HG02938 (cell line): Measurements from ENCODE around the gene CHST12.
"Not testable (repeated sequence)": the region's sequence is repeated elsewhere in the genome, so short reads cannot be mapped to it uniquely, and the experiment has no call there.

Experiments
- ATAC-seq: cut with Tn5 transposase; IDR thresholded peaks from one replicate; pipeline ENCODE4 v1.9.1; 2021; ENCODE audit warnings: mild to moderate bottlenecking, moderate library complexity; ENCODE audit not compliant: unreplicated experiment

The CHST12 gene

DNA sequence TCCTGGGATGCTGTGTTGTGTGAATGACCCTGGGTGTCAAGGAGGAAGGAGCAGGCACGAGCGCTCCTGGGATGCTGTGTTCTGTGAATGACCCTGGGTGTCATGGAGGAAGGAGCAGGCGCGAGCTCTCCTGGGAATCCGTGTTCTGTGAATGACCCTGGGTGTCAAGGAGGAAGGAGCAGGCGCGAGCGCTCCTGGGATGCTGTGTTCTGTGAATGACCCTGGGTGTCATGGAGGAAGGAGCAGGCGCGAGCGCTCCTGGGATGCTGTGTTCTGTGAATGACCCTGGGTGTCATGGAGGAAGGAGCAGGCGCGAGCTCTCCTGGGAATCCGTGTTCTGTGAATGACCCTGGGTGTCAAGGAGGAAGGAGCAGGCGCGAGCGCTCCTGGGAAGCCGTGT is 25.9 kb upstream of the CHST12 start:
- not testable (repeated sequence) for ATAC-seq

- ATAC-seq: not testable (repeated sequence)
Measured at GRCh38 chr7:2378125-2378524, 25.3 kb upstream of the CHST12 start.

- no peak for ATAC-seq
Measured at GRCh38 chr7:2379161-2379560, 24.2 kb upstream of the CHST12 start.

DNA sequence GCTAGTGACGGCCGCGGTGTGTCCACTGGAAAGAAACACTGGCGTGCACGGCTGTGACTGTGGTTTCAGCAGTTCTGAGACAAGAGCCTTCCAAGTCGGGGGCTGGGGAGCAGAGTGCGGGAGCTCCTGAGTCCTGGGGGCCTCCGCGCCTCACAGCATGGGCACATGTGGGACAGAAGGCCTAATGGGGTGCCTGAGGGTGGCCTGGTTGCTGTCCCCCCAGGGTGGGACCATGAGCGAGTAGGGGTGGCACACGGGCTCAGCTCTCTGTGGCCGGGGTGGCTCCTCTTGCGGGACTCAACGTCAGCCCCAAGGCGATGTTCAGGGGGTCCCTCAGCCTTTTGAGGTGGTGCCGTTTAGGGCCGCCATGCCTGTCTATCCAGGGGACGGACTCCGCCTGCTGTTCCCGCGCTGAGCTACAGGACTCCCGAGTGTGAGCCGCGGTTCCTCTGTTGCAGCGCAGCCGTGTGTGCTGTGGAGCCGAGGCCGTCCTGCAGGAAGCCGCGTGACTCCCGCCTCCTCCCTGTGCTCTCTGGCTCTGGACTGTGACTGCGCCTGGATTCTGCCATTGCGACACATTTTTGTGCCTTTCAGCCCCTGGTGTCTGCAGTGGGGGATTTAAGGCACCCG is 23.5 kb upstream of the CHST12 start:
- ATAC-seq: no peak

DNA sequence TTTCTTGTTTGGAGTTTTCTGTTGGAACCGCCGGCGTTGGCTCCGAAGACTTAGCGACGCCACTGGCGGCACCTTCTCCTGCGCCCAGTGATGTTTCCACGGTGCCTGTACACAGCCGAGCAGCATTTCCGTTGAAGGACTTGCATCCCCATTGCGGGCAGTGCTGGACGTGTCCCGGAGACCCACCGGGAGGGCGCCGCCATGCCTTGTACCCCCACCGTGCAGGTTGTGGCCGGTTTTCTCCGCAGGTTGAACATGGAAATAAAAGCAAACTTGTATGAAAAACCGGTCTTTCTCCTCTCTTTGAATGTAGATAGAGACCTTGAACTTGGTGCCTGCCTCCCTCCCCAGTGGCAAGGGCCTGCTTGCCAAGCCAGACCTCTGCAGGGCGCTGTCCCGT is 22.9 kb upstream of the CHST12 start:
- no peak for ATAC-seq

DNA sequence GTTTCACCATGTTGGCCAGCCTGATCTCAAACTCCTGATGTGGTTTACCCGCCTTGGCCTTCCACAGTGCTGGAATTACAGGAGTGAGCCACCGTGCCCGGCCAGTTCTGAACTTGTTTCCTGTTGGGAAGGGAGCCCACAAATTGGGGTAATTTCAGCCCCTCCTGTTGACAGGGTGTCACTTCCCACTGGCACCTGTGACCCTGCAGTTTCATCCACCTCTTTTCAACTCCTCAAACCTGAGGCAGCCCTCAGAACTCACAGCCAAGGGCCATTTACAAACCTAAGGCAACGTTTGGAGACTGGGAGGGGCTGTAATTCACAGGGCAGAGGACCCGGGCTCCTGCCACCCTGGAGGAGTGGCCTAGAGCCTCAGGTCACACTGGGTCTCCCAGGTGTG is 22.2 kb upstream of the CHST12 start:
- ATAC-seq: no peak

DNA sequence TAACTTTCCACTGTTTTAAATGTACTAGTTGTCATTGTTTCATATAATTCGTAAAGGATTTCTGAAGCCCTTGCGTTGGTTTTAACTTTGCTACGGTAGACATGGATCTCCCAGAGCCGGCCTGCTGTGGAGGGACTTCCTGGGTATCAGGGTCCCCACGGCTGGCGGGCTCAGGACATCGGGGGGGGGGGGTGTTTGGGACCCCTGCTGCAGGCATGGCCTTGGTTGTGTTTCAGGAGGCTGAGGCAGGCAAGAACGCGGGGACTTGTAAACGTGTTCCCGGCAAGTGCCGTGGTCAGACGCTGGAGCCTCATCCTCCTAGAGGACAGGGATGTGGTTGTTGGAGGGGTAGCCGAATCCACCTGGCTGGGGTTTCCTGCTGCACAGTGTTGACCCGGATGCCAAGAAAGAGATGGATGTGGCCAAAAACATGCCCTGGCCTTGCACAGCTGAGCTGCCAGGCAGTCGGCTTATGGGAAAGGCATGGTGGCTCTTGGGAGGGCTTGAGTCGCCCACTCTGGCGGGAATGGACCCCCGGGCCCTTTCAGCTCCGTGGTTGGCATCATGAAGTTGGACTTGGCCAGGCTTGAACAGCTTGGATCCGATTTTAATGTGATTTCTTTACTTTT is 21.4 kb upstream of the CHST12 start:
- ATAC-seq: no peak

GRCh38 chr7:2383543-2384274 is 19.7 kb upstream of the CHST12 start:
- no peak for ATAC-seq

DNA sequence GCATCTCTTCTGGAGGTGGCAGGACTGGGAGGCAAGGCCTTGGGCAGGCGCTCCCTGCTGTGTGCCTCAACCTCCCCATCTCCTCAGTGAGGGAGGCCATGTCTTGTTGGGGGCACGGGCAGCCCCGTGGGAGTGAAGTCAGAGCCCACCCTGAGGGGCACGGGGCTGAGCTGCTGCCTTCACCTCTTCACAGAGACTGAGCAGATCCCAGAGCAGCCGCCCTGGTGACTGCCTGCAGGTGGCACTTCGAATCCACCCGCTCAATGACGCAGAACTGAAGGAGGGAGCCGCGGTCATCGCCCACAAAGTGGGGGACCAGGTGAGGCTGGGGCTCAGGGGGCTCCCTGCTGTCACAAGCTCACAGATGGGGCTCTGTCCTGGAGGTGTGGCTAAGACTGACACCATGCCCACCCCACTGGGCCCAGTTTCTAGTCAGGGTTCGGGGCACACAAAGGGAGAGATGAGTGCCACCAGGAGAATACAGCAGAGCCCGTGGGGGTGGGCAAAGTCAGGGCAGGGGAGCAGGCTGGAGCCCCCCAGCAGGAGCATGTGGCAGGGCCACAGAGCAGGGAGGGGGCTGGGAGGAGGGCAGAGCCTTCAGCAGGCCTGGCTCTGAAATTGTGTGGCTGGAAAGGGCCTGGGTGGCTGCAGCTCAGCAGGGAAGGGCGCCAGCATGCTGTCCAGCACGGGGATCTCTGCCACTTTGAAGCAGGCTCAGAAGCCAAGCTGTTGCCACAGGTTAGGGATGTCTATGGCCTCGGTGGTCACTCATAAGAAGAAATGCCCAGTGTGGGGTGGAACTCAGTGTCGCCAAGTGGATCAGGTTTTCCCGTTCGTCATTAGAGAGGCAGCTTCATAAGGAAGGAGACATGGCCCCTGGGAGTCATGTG is 18.8 kb upstream of the CHST12 start:
- ATAC-seq: no peak

- ATAC-seq: not testable (repeated sequence)
Measured at GRCh38 chr7:2386122-2386521, 17.3 kb upstream of the CHST12 start.

DNA sequence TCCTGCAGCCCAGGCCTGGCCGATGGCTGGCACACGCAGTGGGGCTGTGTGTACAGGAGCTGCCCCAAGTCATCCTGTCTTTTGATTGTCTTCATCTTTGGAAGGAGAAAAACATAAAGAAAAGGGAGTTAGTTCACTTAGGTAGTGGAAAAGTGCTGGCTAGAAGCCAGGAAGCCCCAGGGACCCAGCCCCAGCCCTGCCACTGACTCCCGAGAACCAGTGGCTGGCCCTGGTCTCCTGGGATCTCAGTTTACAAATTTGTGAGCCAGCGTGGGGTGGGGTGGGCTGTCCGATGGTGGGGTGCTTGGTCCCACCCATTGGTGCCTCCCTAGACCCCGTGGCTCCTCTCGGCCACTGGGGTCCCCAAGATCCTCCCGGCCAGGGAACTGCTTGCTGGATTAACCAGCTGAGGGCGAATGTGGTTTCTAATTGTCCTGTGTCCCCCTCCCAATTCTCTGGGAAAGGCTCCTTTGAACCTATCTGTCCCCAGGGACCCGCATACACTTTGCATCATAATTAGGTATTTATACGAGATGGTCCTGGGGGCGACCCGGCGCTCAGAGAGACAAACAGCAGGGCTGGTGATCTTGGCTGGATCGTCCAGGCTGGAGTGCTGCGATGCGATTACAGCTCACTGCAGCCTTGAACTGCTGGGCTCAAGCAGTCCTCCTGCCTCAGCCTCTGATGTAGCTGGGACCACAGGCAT is 16.3 kb upstream of the CHST12 start:
- no peak for ATAC-seq

DNA sequence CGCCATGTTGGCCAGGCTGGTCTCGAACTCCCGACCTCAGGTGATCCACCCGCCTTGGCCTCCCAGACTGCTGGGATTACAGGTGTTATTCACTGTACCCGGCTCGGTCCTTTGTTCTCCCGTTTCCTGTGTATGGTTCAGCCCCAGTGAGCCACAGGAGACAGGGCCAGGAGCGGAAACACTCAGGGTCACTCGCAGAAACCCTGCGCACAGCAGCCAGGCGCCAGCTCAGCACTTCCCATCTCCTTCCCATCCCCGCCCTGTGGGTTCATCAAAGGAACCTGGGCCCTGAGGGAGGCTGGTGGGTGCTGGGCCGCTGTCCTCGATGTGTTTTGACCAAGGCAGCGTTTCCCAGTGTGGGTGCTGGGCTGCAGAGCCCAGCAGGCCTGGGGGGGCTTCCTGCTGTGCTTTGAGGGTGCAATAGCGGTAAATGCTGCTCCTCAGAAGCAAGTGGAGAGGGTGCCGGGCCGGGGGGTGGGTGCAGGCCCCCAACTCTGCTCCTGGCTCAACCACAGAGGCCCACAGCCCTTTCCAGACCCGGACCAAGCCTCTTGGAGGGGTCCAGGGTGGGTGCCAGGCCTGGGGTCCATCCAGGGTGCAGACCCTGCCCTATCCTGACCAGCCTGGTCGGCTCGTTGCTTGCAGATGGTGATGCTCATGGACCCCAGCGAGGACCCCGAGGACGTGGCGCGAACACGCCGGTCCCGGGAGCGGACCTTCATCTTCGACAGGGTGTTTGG is 15.3 kb upstream of the CHST12 start:
- ATAC-seq: no peak

GRCh38 chr7:2388637-2388954 is 14.8 kb upstream of the CHST12 start:
- no peak for ATAC-seq

DNA sequence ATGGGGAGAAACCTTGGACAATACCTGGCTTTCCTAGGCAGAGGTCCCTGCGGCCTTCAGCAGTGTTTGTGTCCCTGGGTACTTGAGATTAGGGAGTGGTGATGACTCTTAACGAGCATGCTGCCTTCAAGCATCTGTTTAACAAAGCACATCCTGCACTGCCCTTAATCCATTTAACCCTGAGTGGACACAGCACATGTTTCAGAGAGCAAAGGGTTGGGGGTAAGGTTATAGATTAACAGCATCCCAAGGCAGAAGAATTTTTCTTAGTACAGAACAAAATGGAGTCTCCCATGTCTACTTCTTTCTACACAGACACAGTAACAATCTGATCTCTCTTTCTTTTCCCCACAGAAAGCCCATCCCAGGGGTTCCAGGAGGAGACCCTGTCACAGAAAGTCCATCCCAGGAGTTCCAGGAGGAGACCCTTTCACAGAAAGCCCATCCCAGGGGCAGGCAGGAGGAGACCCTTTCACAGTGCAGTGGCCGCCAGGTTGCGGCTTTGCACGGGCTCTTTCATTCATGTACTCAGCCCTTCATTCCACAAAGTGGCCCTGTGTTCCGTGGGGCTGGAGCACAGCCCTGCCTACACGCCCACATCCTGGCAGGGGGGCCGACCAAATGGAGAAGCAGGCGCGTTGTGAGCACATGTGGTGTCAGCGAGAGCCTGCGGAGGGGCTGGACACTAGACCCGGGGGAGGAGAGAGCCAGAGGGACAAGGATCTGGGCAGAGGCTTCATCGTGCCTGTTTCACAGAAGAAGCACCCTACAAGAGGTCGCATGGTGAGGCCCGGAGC is 13.2 kb upstream of the CHST12 start:
- not testable (repeated sequence) for ATAC-seq

DNA sequence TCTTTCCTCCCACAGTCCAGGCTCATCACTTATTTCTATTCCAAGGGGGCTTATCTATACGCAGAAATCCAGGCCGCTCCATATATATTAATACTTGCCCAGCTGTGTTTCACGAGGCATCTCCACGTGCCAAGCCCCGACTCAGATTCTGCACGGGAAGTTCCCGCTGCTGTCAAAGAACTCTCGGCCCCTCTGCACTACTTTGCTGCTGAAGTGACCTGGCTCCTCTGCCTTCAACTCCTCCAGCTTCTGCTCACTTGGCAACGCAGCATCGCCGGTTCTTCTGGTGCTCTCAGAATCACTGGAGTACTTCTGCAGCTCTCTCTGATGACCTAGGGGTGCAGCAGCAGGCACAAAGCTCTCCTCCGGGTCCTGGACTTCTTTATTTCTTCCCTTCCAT is 9.7 kb upstream of the CHST12 start:
- ATAC-seq: no peak

GRCh38 chr7:2394566-2395082 is 8.8 kb upstream of the CHST12 start:
- ATAC-seq: no peak

DNA sequence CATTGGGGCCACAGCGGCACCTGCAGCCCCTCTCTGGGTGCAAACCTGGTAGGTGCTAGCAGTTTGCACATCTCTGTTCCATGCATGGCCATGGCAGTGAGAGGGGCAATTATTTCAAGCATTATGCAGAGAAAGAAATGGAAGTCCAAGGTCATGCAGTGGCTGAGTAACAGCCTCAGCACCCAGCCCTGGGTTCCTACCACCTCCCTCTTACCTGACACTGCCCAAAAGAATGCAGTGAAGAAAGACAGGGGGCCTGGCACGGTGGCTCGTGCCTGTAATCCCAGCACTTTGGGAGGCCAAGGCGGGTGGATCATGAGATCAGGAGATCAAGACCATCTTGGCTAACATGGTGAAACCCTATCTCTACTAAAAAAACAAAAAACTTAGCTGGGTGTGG is 4.9 kb upstream of the CHST12 start:
- ATAC-seq: no peak

GRCh38 chr7:2399848-2400587 is 3.4 kb upstream of the CHST12 start:
- no peak for ATAC-seq

GRCh38 chr7:2402687-2403013 is 761 bp upstream of the CHST12 start:
- ATAC-seq: no peak
